K562 (cell line): ENCODE results near the gene RNF19B. TPM values are rescaled to one million over a fixed set of nuclear protein-coding genes. Genes with fewer than 3 reads are reported as not detected.

ENCODE experiments used
- ATAC-seq: fragments of 200-7000 bp; cut with Tn5 transposase; 3 replicates; pipeline ENCODE4 v1.9.1; 2020; ENCODE audit warnings: moderate library complexity
- BruUV-seq: library from RNA; stranded (reverse); fragments of 400-500 nt; replicated peaks from 2 replicates; lab custom pipeline; 2021; lab: Mats Ljungman, UMichigan
- CTCF ChIA-PET: fragments of 300-600 bp; formaldehyde crosslinking; extraction: SDS; loops from one replicate; lab custom pipeline; 2021; ENCODE audit warnings: low intra/inter-chr PET ratio; lab: Yijun Ruan, JAX
- POLR2A ChIA-PET: fragments of 300-600, 350-650 bp; sonication (Branson Sonifier 250); formaldehyde crosslinking; extraction: SDS; loops from one replicate; lab custom pipeline; 2021; ENCODE audit warnings: antibody characterized with exemption, inconsistent platforms; lab: Yijun Ruan, JAX
- DNase-seq, 4 experiments: peaks; one replicate each; pipeline versions ENCODE4 v3.0.0 to v3.0.0-alpha.2; 2011 to 2018; ENCODE audit warnings: low spot score in 3 of 4, mixed read lengths in 3 of 4; ENCODE audit errors: extremely low read depth in 1 of 4
- FAIRE-seq: peaks from 2 replicates; lab custom pipeline; 2011; peaks lifted over from hg19 to GRCh38; lab: Jason Lieb, UNC
- H2AFZ ChIP-seq: 2 replicates; pipeline ENCODE4 v1.6.0; 2011; ENCODE audit warnings: low read depth, low read length, control low read depth, inconsistent platforms
- H3K27ac ChIP-seq: fragments of 200-600 bp; 3 replicates; pipeline ENCODE4 v1.8.0; 2011; ENCODE audit warnings: low read depth, mild to moderate bottlenecking, control low read depth, inconsistent platforms, low read length, moderate library complexity, mixed read lengths; ENCODE audit errors: extremely low read depth
- H3K27me3 ChIP-seq, 2 experiments: fragments of 300-600 bp in 1 of 2; 2 replicates in 1 of 2; 3 replicates in 1 of 2; pipeline versions ENCODE4 v1.6.0 to v1.8.0; 2011; ENCODE audit warnings: inconsistent platforms in 2 of 2, low read length in 2 of 2, mild to moderate bottlenecking in 1 of 2, mixed read lengths in 1 of 2, moderate library complexity in 1 of 2; ENCODE audit not compliant: control insufficient read depth in 2 of 2, insufficient read depth in 2 of 2
- H3K36me3 ChIP-seq: fragments of 300-600 bp; 3 replicates; pipeline ENCODE4 v1.8.0; 2011; ENCODE audit warnings: mild to moderate bottlenecking, low read length, inconsistent platforms; ENCODE audit not compliant: control insufficient read depth, insufficient read depth
- H3K4me1 ChIP-seq, 2 experiments: fragments of 200-600 bp in 1 of 2; replicated peaks in 1 of 2; 2 replicates in 1 of 2; 3 replicates in 1 of 2; pipeline versions ENCODE4 v1.5.1 to v1.8.0; 2011; ENCODE audit warnings: inconsistent platforms in 2 of 2, low read length in 2 of 2, mild to moderate bottlenecking in 1 of 2, mixed read lengths in 1 of 2, moderate library complexity in 1 of 2; ENCODE audit not compliant: control insufficient read depth in 2 of 2, insufficient read depth in 2 of 2
- H3K4me2 ChIP-seq: 2 replicates; pipeline ENCODE4 v1.6.1; 2011; ENCODE audit warnings: low read length, control low read depth, inconsistent platforms, mixed read lengths; ENCODE audit not compliant: insufficient read depth
- H3K4me3 ChIP-seq: fragments of 200-600 bp; sonication (generic), shearing (Covaris generic); 2 replicates; pipeline ENCODE4 v1.5.1; 2016; ENCODE audit warnings: control low read depth, inconsistent platforms
- H3K79me2 ChIP-seq: fragments of 200-600 bp; 3 replicates; pipeline ENCODE4 v1.8.0; 2011; ENCODE audit warnings: low read length, inconsistent platforms; ENCODE audit not compliant: control insufficient read depth, insufficient read depth
- H3K9ac ChIP-seq, 2 experiments: 2 replicates each; pipeline versions ENCODE4 v1.6.0 to v1.6.1; 2011; ENCODE audit warnings: low read depth in 2 of 2, low read length in 2 of 2, control low read depth in 1 of 2, inconsistent platforms in 1 of 2, mild to moderate bottlenecking in 1 of 2, mixed read lengths in 1 of 2; ENCODE audit not compliant: insufficient read depth in 1 of 2
- H3K9me1 ChIP-seq: one replicate; pipeline ENCODE4 v1.6.0; 2011; ENCODE audit warnings: inconsistent platforms, mild to moderate bottlenecking, low read length, moderate library complexity; ENCODE audit not compliant: control insufficient read depth, insufficient read depth
- H3K9me3 ChIP-seq: replicated peaks from 2 replicates; pipeline ENCODE4 v1.5.1; 2011; ENCODE audit warnings: low read depth, low read length, inconsistent platforms; ENCODE audit not compliant: control insufficient read depth, insufficient read depth
- H4K20me1 ChIP-seq: replicated peaks from 2 replicates; pipeline ENCODE4 v1.6.1; 2011; ENCODE audit warnings: low read length, inconsistent platforms, mixed read lengths; ENCODE audit not compliant: control insufficient read depth, insufficient read depth
- BRD9 ChIP-seq: fragments of 450-650 bp; IDR thresholded peaks from 2 replicates; pipeline ENCODE4 v1.6.1; 2018; ENCODE audit warnings: low read depth; ENCODE audit not compliant: partially characterized antibody
- CEBPB ChIP-seq: fragments of 450-650 bp; IDR thresholded peaks from 2 replicates; pipeline ENCODE4 v1.6.1; 2016; ENCODE audit warnings: missing genetic modification characterization, missing compliant biosample characterization
- CTCF ChIP-seq, 3 experiments: IDR thresholded peaks in 2 of 3; conservative IDR thresholded peaks in 1 of 3; 2 replicates each; pipeline ENCODE4 v1.5.1; 2011 to 2012; ENCODE audit warnings: low read length in 3 of 3, mild to moderate bottlenecking in 3 of 3, control low read depth in 2 of 3, improper control_type of control experiment in 1 of 3, inconsistent platforms in 1 of 3, low read depth in 1 of 3, mixed read lengths in 1 of 3, moderate library complexity in 1 of 3; ENCODE audit not compliant: insufficient read depth in 2 of 3
- ELK1 ChIP-seq: sonication (generic); formaldehyde crosslinking; IDR thresholded peaks from 2 replicates; pipeline ENCODE4 v1.8.1; 2022; ENCODE audit warnings: missing genetic modification reagents
- ESRRA ChIP-seq: fragments of 450-650 bp; IDR thresholded peaks from 2 replicates; pipeline ENCODE4 v1.6.1; 2014; ENCODE audit warnings: low read depth, mild to moderate bottlenecking, moderate library complexity, borderline replicate concordance
- ESRRB ChIP-seq: fragments of 250-450 bp; sonication (Bioruptor Pico); IDR thresholded peaks from 2 replicates; pipeline ENCODE4 v1.5.0; 2020; ENCODE audit warnings: mild to moderate bottlenecking, moderate library complexity, borderline replicate concordance
- POLR2G ChIP-seq: fragments of 200-400 bp; formaldehyde crosslinking; IDR thresholded peaks from 2 replicates; pipeline ENCODE4 v1.6.1; 2017; ENCODE audit warnings: low read depth, mild to moderate bottlenecking, antibody characterized with exemption, low read length, moderate library complexity
- RREB1 ChIP-seq: fragments of 250-450 bp; sonication (Bioruptor Pico); IDR thresholded peaks from 2 replicates; pipeline ENCODE4 v1.4.0; 2020
- SNIP1 ChIP-seq: fragments of 450-650 bp; IDR thresholded peaks from 2 replicates; pipeline ENCODE4 v1.7.1; 2017; ENCODE audit warnings: low read depth, mild to moderate bottlenecking
- ZNF79 ChIP-seq: fragments of 250-450 bp; sonication (Bioruptor Pico); IDR thresholded peaks from 2 replicates; pipeline ENCODE4 v1.4.0; 2020; ENCODE audit warnings: low read depth, mild to moderate bottlenecking, moderate library complexity
- WGBS: fragments of 100-300 bp; shearing (Covaris generic); methylation state at CpG from one replicate; pipeline ENCODE4 v1.1.6; 2016; ENCODE audit warnings: low coverage, mixed read lengths; ENCODE audit not compliant: insufficient coverage; ENCODE audit errors: missing lambda C conversion rate; 5-methylcytosine and 5-hydroxymethylcytosine counted together
- in situ Hi-C: fragments of 300-500 bp; cut with MboI; formaldehyde crosslinking; loops from 4 replicates; pipeline ENCODE4 v1.15.0; 2018; ENCODE audit warnings: inconsistent platforms, mixed read lengths
- intact Hi-C: fragments of 100-400 bp; cut with micrococcal nuclease; formaldehyde crosslinking; loops from 2 replicates; pipeline ENCODE4 v1.14.2; 2022
- polyA plus RNA-seq, 8 experiments: library from polyadenylated mRNA; depleted of rRNA in 4 of 8; stranded (reverse) in 5 of 8; unstranded in 3 of 8; fragments of >200 nt; fragmentation: Nextera tagmentation in 2 of 8; fragmentation: Illumina TruSeq in 1 of 8; extraction: Ambion mirVana in 2 of 8; extraction: Trizol in 1 of 8; gene quantifications; 2 replicates each; pipeline versions ENCODE4 v1.2.1 to v1.2.3, GENCODE V29; 2011 to 2014; ENCODE audit warnings: inconsistent platforms in 1 of 8, missing spikeins in 1 of 8
- total RNA-seq, 7 experiments: library from RNA; depleted of rRNA in 6 of 7; stranded (reverse); fragments of >200 nt in 6 of 7; fragmentation: Illumina TruSeq in 2 of 7; extraction: Trizol in 2 of 7; gene quantifications; 2 replicates each; pipeline versions ENCODE4 v1.2.1 to v1.2.3, GENCODE V29; 2011 to 2021; ENCODE audit warnings: low replicate concordance in 1 of 7

Gene RNF19B
- total and polyA plus RNA-seq, 9 of the 15 experiments (the other 6 are each of a cell fraction or from before 2014, with no cell fraction given) = 2.6 to 14.9 (median 10.1) TPM

GRCh38 chr1:33002006-33002405, 37.4 kb upstream of the RNF19B start (continued):
- TF ChIP-seq SNIP1 (no peak), RREB1 (CRISPR knock-in tag) (no peak), ESRRA (peak; percentile 76), CEBPB (no peak), ESRRB (CRISPR knock-in tag) (no peak)
- TF ChIP-seq, all 486 proteins: peak for 7

GRCh38 chr1:33001282-33001681, 36.7 kb upstream of the RNF19B start:
- WGBS = 88% methylated on average over 2 of the region's 2 CpGs
- POLR2A ChIA-PET = interaction anchor here (0.6 to 2.4 kb wide), 8 partner anchors 8 to 108 kb away, joined by 3 to 13 read pairs (median 4); no protein-coding TSS in a partner anchor
- ATAC-seq = peak; percentile 49
- TF ChIP-seq ELK1 (CRISPR knock-in tag) (no peak), ZNF79 (CRISPR knock-in tag) (no peak), CTCF (IDR thresholded peaks at IDR 0.05 in 2 of 3, conservative IDR thresholded peaks at IDR 0.05 in 1 of 3; ENCODE audit: insufficient read depth in 2 of 3, low read depth in 1 of 3, low read length in 3 of 3) (peak; percentile 21 to 49 (median 34); a peak in 5 of 6 replicates), POLR2G (0 out of 2 replicates have a peak, but pooled peaks have one; percentile 8), BRD9 (no peak)

More at GRCh38 chr1:33001282-33001681, 36.7 kb upstream of the RNF19B start:
- Histone ChIP-seq H2AFZ (no peak overlapping the region), H3K9me3 (no peaks in the 10 kb centered on the region), H3K4me1 (peaks cover 4 to 28% of the 10 kb centered on the region in 2 experiments), H3K9me1 (peaks cover 7% of the 10 kb centered on the region), H4K20me1 (peaks cover 36% of the 10 kb centered on the region), H3K9ac (no peak overlapping the region), H3K4me3 (no peak overlapping the region), H3K36me3 (peaks cover 27% of the 10 kb centered on the region; the same call in 2 of the 3 replicates), H3K79me2 (peaks cover 3% of the 10 kb centered on the region; the same call in 2 of the 3 replicates), H3K27me3 (no peaks in the 10 kb centered on the region), H3K27ac (no peak overlapping the region), H3K4me2 (no peak overlapping the region)
- no peak for FAIRE-seq
- in situ Hi-C loops = no loop called here
- intact Hi-C loops = no loop called here
- peak in 2 of 4 experiments; percentile 52 to 53 for DNase-seq
- BruUV-seq = no TSS peak
- CTCF ChIA-PET = no interaction called here
